Adrenal gland (tissue), 12 donors: ENCODE data around the gene NUP58. TPM values are rescaled to one million over a fixed set of nuclear protein-coding genes. Genes with fewer than 3 reads are reported as not detected.

Experiments
- DNase-seq, 7 donors: peaks; one replicate each; pipeline ENCODE4 v3.0.0-alpha.2; 2019 to 2020
- H3K27ac ChIP-seq, 5 donors: fragments of 200-600 bp; sonication (generic) in 4 of 5; 1 replicate in 3 of 5; 2 replicates in 2 of 5; pipeline versions ENCODE4 v1.5.1 to v1.8.0; 2016 to 2020; ENCODE audit warnings: mild to moderate bottlenecking in 1 of 5
- H3K27me3 ChIP-seq: fragments of 200-600 bp; 2 replicates; pipeline ENCODE4 v1.8.0; 2021
- H3K36me3 ChIP-seq, 2 donors: fragments of 200-600 bp; replicated peaks in 1 of 2; 1 replicate in 1 of 2; 2 replicates in 1 of 2; pipeline versions ENCODE4 v1.5.1 to v1.8.0; 2018 to 2022
- H3K4me1 ChIP-seq, 2 donors: fragments of 200-600 bp; replicated peaks in 1 of 2; 1 replicate in 1 of 2; 2 replicates in 1 of 2; pipeline versions ENCODE4 v1.5.1 to v1.8.0; 2018 to 2021
- H3K4me3 ChIP-seq, 4 donors: fragments of 200-600 bp; sonication (generic) in 3 of 4; one replicate each; pipeline ENCODE4 v1.5.1; 2016 to 2018
- H3K9me3 ChIP-seq, 3 donors: fragments of 200-600 bp; sonication (generic) in 1 of 3; replicated peaks in 1 of 3; 1 replicate in 2 of 3; 2 replicates in 1 of 3; pipeline versions ENCODE4 v1.5.1 to v1.8.0; 2016 to 2021
- POLR2A ChIP-seq, 2 donors: fragments of 450-650 bp; IDR thresholded peaks; one replicate each; pipeline ENCODE4 v1.6.1; 2017; ENCODE audit warnings: antibody characterized with exemption in 2 of 2, mild to moderate bottlenecking in 2 of 2, moderate library complexity in 1 of 2
- WGBS, 4 donors: extraction: QIAGEN DNeasy Blood & Tissue Kit in 2 of 4; methylation state at CpG; one replicate each; pipeline versions ENCODE4 v1.1.5 to v1.1.7; 2013 to 2017; 5-methylcytosine and 5-hydroxymethylcytosine counted together
- intact Hi-C, 2 donors: fragments of 100-400 bp; cut with DNase I; formaldehyde crosslinking; loops; one replicate each; pipeline versions ENCODE4 v1.14.1 to v1.15.0; 2022 to 2023
- polyA plus RNA-seq, 3 donors: library from polyadenylated mRNA; stranded (reverse); fragments of 200-250 nt in 2 of 3; fragments of 350-450 nt in 1 of 3; fragmentation: Illumina TruSeq in 1 of 3; extraction: RNeasy Lipid Tissue Mini Kit (QIAGEN cat#74804) in 1 of 3; gene quantifications; one replicate each; pipeline ENCODE4 v1.2.3, GENCODE V29; 2013 to 2014
- total RNA-seq, 9 donors: library from RNA; depleted of rRNA in 4 of 9; stranded (reverse); fragments of >200 nt in 4 of 9; fragments of 120-200 nt in 1 of 9; fragmentation: NEBNext Ultra II Directional in 1 of 9; extraction: Animal tissue kit (Norgen Biotek cat#: 25700) in 1 of 9; gene quantifications; one replicate each; pipeline versions ENCODE4 v1.1.0 to v1.2.4, GENCODE V29; 2013 to 2023
- TF ChIP-seq, protein P1 (sequence below), 6 experiments: fragments of 450-650 bp in 4 of 6; fragments of 200-600 bp in 2 of 6; sonication (generic) in 1 of 6; IDR thresholded peaks; 1 replicate in 5 of 6; 2 replicates in 1 of 6; pipeline versions ENCODE4 v1.5.1 to v1.8.0; 2016 to 2021; ENCODE audit warnings: antibody characterized with exemption in 6 of 6, mild to moderate bottlenecking in 2 of 6, moderate library complexity in 1 of 6
- donor health status: healthy with polysubstance abuse.
- donor health status: Bipolar disorder and iron deficiency.
- donor health status: DM: yes; HTN: yes; CAD: no.
- donor health status: DM: no; HTN: no; CAD: no.
- donor health status: DM: no; HTN: no; CAD: no.
- donor health status: DM: yes; HTN: yes; CAD: no.

The NUP58 gene
- total and polyA plus RNA-seq, 12 donors: 11.2 to 59.7 (median 36.3) TPM

DNA sequence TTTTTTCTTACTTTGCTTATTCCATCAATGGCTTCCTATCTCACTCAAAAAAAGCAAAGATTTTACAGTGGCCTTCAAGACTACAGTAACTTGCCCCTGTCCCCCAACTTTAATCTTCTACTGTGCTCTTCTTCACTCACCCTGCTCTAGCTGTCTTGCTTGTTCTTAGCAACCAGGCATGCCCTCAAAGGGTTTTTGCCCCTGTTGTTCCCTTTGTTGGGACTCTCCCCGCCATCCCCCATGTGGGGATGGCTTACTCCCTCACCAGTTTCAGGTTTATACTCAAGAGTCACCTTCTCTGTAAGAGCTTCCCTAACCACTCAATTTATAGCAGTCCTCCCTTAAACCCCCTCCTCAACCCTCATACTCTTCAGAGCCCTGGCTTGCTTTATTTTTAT lies 19.5 kb upstream of the NUP58 start:
- WGBS, 4 donors: 88 to 95% (median 91%) methylated on average over 1 of the region's 1 CpG
- no peak for DNase-seq

DNA sequence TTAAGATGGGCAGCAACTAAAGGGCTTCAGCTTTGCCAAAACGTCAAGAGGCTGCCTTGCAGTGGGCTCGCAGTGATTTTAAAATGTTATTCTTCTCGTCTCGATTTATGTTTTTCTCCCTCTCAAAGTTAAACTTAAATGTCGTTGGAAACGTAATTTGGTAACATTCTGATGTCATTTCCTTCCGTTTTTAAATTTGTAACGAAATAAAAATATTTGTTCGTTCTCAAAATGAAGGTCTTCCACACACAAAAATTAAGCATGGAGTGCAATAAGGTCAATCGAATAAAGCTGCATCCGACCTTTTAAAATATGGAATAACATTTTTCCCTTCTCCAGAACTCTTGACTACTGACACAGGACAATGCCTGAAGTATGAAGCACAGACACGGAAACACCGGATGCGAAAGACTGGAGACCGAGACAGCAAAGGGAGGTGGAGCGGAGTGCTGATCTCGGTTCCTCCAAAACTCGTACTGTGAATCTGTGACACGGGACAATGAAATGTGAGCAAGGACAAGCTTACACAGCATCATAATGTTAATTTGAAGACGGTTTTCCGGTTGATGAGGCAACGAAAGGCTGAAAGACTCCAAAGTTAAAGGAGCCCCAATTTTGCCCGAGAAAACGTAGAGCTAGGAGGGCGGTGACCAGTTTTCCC lies 15.0 kb upstream of the NUP58 start:
- H3K9me3 ChIP-seq: no peaks in the 10 kb centered on the region
- peak overlapping the region; percentile 76 to 91 (median 86) for H3K4me3 ChIP-seq
- H3K27me3 ChIP-seq: no peaks in the 10 kb centered on the region
- peak; percentile 44 to 73 (median 57) for DNase-seq
- peak overlapping the region; percentile 89 to 98 (median 94) for H3K27ac ChIP-seq
- intact Hi-C loops: loop anchor here in 1 of 2 donors (10.0 kb wide), 1 partner anchor 52 kb away; no protein-coding TSS in a partner anchor
- peak; percentile 22 to 47 for TF ChIP-seq POLR2A (IDR thresholded peaks at IDR 0.05)
- TF ChIP-seq, protein P1, sequence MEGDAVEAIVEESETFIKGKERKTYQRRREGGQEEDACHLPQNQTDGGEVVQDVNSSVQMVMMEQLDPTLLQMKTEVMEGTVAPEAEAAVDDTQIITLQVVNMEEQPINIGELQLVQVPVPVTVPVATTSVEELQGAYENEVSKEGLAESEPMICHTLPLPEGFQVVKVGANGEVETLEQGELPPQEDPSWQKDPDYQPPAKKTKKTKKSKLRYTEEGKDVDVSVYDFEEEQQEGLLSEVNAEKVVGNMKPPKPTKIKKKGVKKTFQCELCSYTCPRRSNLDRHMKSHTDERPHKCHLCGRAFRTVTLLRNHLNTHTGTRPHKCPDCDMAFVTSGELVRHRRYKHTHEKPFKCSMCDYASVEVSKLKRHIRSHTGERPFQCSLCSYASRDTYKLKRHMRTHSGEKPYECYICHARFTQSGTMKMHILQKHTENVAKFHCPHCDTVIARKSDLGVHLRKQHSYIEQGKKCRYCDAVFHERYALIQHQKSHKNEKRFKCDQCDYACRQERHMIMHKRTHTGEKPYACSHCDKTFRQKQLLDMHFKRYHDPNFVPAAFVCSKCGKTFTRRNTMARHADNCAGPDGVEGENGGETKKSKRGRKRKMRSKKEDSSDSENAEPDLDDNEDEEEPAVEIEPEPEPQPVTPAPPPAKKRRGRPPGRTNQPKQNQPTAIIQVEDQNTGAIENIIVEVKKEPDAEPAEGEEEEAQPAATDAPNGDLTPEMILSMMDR (IDR thresholded peaks at IDR 0.05): no peak
- H3K36me3 ChIP-seq: no peaks in the 10 kb centered on the region
- 5 to 7% (median 6%) methylated on average over 25 of the region's 25 CpGs for WGBS, 4 donors
- peaks cover 31 to 48% of the 10 kb centered on the region in 2 donors for H3K4me1 ChIP-seq

More for the DNA sequence above, 19.5 kb upstream of the NUP58 start:
- no peaks in the 10 kb centered on the region for H3K27me3 ChIP-seq
- no peaks in the 10 kb centered on the region for H3K9me3 ChIP-seq
- no peaks in the 10 kb centered on the region for H3K36me3 ChIP-seq
- H3K4me1 ChIP-seq: peaks cover 31 to 53% of the 10 kb centered on the region in 2 donors
- H3K27ac ChIP-seq: peak overlapping the region in 3 of 5 donors; percentile 34 to 63 (median 45)
- intact Hi-C loops: loop anchor here in 1 of 2 donors (10.0 kb wide), 1 partner anchor 47 kb away; no protein-coding TSS in a partner anchor
- TF ChIP-seq, protein P1 (IDR thresholded peaks at IDR 0.05): no peak
- no peak for TF ChIP-seq POLR2A (IDR thresholded peaks at IDR 0.05)
- H3K4me3 ChIP-seq: no peak overlapping the region

DNA sequence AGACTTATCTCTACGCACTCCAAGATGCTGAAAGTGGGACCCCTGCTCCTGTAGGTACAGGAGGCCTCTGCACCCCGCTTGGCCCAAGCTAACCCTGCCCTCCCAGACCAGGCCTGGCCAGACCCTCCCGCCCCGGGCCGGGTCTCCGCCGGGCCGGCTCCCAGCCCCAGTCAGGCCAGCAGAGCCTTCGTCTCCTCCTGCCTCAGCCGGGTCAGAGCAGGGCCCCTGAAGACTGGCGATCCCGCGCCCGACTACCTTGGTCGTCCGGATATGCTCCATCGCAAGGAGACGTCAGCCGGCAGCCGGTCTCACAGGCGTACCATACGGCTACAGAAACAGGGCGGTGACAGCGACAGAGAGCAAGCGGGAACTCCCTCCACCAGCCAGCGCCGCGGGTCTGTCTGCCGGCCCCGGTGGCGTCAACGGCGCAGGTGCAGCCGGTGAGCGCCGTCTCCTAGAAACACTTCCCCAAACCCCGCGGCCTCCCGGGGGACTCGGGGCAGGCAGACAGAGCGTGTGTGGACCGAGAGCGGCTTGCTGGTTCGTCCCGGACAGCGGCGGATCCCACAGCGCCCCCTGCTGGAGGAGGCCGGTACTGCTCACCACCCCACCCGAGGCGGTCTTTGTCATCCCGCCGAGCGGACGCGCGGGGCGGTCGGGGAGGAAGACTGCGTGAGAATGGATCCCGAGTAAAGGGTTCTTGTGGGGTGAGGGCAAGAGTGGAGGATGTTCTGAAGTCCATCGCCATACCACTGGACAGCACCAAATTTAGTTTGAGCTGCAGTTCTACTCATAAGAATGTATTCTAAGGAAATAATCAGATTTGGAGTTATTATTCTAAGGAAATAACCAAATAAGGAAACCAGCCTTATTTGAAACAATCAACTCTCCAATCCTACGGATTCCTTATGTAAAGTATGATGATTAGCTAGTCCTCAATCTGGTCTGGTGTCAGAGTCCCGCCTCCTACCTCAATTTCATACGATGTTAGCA lies 14.2 kb upstream of the NUP58 start, which contains the start of gene MTMR6:
TSS of gene MTMR6 (minus strand) at position 520 of the 993 bp plus-strand sequence. CDS start at position 279, 241 bp downstream.
- WGBS, 4 donors: 2 to 3% (median 2%) methylated on average over 32 to 65 of the region's 65 CpGs
- TF ChIP-seq, protein P1 (IDR thresholded peaks at IDR 0.05): peak; percentile 98 to 100 (median 100)
- TF ChIP-seq POLR2A (IDR thresholded peaks at IDR 0.05): peak; percentile 80 to 84
- peak within 1 kb of the TSS; percentile 76 to 91 (median 86) for H3K4me3 ChIP-seq
- DNase-seq: peak; percentile 89 to 97 (median 92)
- no peaks in the 10 kb centered on the region for H3K27me3 ChIP-seq
- peaks cover 23 to 40% of the 10 kb centered on the region in 2 donors for H3K4me1 ChIP-seq
- H3K36me3 ChIP-seq: no peaks in the 10 kb centered on the region
- intact Hi-C loops: loop anchor here in 1 of 2 donors (10.0 kb wide), 1 partner anchor 52 kb away; no protein-coding TSS in a partner anchor
- peak within 1 kb of the TSS; percentile 89 to 98 (median 94) for H3K27ac ChIP-seq
- H3K9me3 ChIP-seq: no peaks in the 10 kb centered on the region
